GM12891 (cell line): ENCODE data around the gene TTLL7.

ENCODE experiments used
- POLR2A ChIP-seq: IDR thresholded peaks from 2 replicates; pipeline ENCODE4 v1.6.1; 2011; ENCODE audit warnings: low read depth, low read length, control low read depth
- POLR2AphosphoS5 ChIP-seq: IDR thresholded peaks from 2 replicates; pipeline ENCODE4 v1.6.1; 2011; ENCODE audit warnings: low read depth, low read length, control low read depth
- SPI1 ChIP-seq: IDR thresholded peaks from 2 replicates; pipeline ENCODE4 v1.6.1; 2011; ENCODE audit warnings: low read depth, low read length, control low read depth
- TAF1 ChIP-seq: IDR thresholded peaks from 2 replicates; pipeline ENCODE4 v1.6.1; 2011; ENCODE audit warnings: low read depth, low read length, control low read depth

- no peak for TF ChIP-seq POLR2A
- no peak for TF ChIP-seq POLR2AphosphoS5
- no peak for TF ChIP-seq SPI1
- no peak for TF ChIP-seq TAF1
Measured at GRCh38 chr1:83919872-83920271, 79.1 kb downstream of the TTLL7 start.
